H1 (cell line): Measurements from ENCODE around the gene SHROOM3. TPM values are rescaled to one million over a fixed set of nuclear protein-coding genes. Genes with fewer than 3 reads are reported as not detected.
A peak's percentile ranks its signal among the peaks of the same experiment; 100 is the strongest.

Experiments used
- BACH1 ChIP-seq: IDR thresholded peaks from 2 replicates; pipeline ENCODE4 v1.6.1; 2012; ENCODE audit warnings: low read length, improper control_type of control experiment
- BRCA1 ChIP-seq: IDR thresholded peaks from 2 replicates; pipeline ENCODE4 v1.6.1; 2012; ENCODE audit warnings: low read depth, low read length, improper control_type of control experiment
- CBX5 ChIP-seq: fragments of 300-800, 300-1000 bp; sonication (generic); IDR thresholded peaks from 2 replicates; pipeline ENCODE4 v1.7.1; 2016; ENCODE audit warnings: antibody characterized with exemption, low read length, low read depth
- CTBP2 ChIP-seq: IDR thresholded peaks from 2 replicates; pipeline ENCODE4 v1.7.0; 2011; ENCODE audit warnings: borderline replicate concordance, mild to moderate bottlenecking, moderate library complexity, mixed read lengths, low read length; ENCODE audit not compliant: insufficient read depth, insufficient read length
- CTCF ChIP-seq, 3 experiments: IDR thresholded peaks; 1 replicate in 2 of 3; 2 replicates in 1 of 3; pipeline versions ENCODE4 v1.5.1 to v1.6.1; 2011; ENCODE audit warnings: low read length in 3 of 3, mild to moderate bottlenecking in 3 of 3, inconsistent platforms in 2 of 3, low read depth in 1 of 3, moderate library complexity in 1 of 3; ENCODE audit not compliant: insufficient read depth in 1 of 3; ENCODE audit errors: control extremely low read depth in 1 of 3
- GTF2F1 ChIP-seq: IDR thresholded peaks from 2 replicates; pipeline ENCODE4 v1.6.1; 2012; ENCODE audit warnings: low read depth, low read length, improper control_type of control experiment, borderline replicate concordance
- JUN ChIP-seq: IDR thresholded peaks from 2 replicates; pipeline ENCODE4 v1.6.1; 2011; ENCODE audit warnings: low read depth, mild to moderate bottlenecking, improper control_type of control experiment, low read length
- JUND ChIP-seq: IDR thresholded peaks from 2 replicates; pipeline ENCODE4 v1.6.1; 2011; ENCODE audit warnings: mild to moderate bottlenecking, improper control_type of control experiment, low read length
- KDM4A ChIP-seq: IDR thresholded peaks from one replicate; pipeline ENCODE4 v1.7.1; 2012; ENCODE audit warnings: low read depth, mild to moderate bottlenecking, moderate library complexity, low read length, inconsistent platforms; ENCODE audit not compliant: severe bottlenecking
- MAFK ChIP-seq: IDR thresholded peaks from 2 replicates; pipeline ENCODE4 v1.6.1; 2012; ENCODE audit warnings: low read depth, mild to moderate bottlenecking, improper control_type of control experiment, low read length
- MAX ChIP-seq: IDR thresholded peaks from 2 replicates; pipeline ENCODE4 v1.6.1; 2012; ENCODE audit warnings: inconsistent platforms
- NANOG ChIP-seq: IDR thresholded peaks from 2 replicates; pipeline ENCODE4 v1.6.1; 2011; ENCODE audit warnings: low read length, low read depth, mild to moderate bottlenecking, inconsistent platforms; ENCODE audit not compliant: insufficient read depth, poor library complexity, severe bottlenecking
- POLR2A ChIP-seq, 2 experiments: IDR thresholded peaks; 1 replicate in 1 of 2; 2 replicates in 1 of 2; pipeline ENCODE4 v1.6.1; 2011; ENCODE audit warnings: low read depth in 2 of 2, low read length in 2 of 2, mild to moderate bottlenecking in 2 of 2; ENCODE audit errors: control extremely low read depth in 1 of 2
- POU5F1 ChIP-seq: IDR thresholded peaks from 2 replicates; pipeline ENCODE4 v1.6.1; 2011; ENCODE audit warnings: low read depth, mild to moderate bottlenecking, low read length, moderate library complexity
- RNF2 ChIP-seq: fragments of 200-900, 300-1000 bp; sonication (generic); IDR thresholded peaks from 2 replicates; pipeline ENCODE4 v1.7.1; 2016; ENCODE audit warnings: borderline replicate concordance, low read depth, mild to moderate bottlenecking, antibody characterized with exemption, low read length; ENCODE audit not compliant: poor library complexity, severe bottlenecking; ENCODE audit errors: missing control alignments
- SAP30 ChIP-seq: fragments of 300-600 bp; sonication (generic); IDR thresholded peaks from 2 replicates; pipeline ENCODE4 v1.7.1; 2012; ENCODE audit warnings: low read length, moderate library complexity, mild to moderate bottlenecking, inconsistent platforms; ENCODE audit not compliant: insufficient read depth, insufficient replicate concordance
- SIRT6 ChIP-seq: IDR thresholded peaks from one replicate; pipeline ENCODE4 v1.7.1; 2012; ENCODE audit warnings: low read length, inconsistent platforms
- SP2 ChIP-seq: IDR thresholded peaks from 2 replicates; pipeline ENCODE4 v1.6.1; 2012; ENCODE audit warnings: mild to moderate bottlenecking, low read length, inconsistent platforms
- SRF ChIP-seq: IDR thresholded peaks from 2 replicates; pipeline ENCODE4 v1.6.1; 2011; ENCODE audit warnings: mild to moderate bottlenecking, low read depth, low read length, moderate library complexity
- TAF1 ChIP-seq: IDR thresholded peaks from 2 replicates; pipeline ENCODE4 v1.6.1; 2011; ENCODE audit warnings: mild to moderate bottlenecking, low read depth, low read length
- TAF7 ChIP-seq: optimal IDR thresholded peaks from 2 replicates; pipeline ENCODE3; 2011; ENCODE audit warnings: low read depth, mild to moderate bottlenecking, inconsistent platforms, low read length, moderate library complexity, borderline replicate concordance
- YY1 ChIP-seq: IDR thresholded peaks from 2 replicates; pipeline ENCODE4 v1.6.1; 2011; ENCODE audit warnings: low read depth, mild to moderate bottlenecking, low read length
- ZNF274 ChIP-seq: IDR thresholded peaks from 2 replicates; pipeline ENCODE4 v1.7.0; 2012; ENCODE audit warnings: low read length, borderline replicate concordance; ENCODE audit errors: extremely low read depth
- polyA plus RNA-seq, 7 experiments: library from polyadenylated mRNA; depleted of rRNA in 3 of 7; stranded (reverse) in 5 of 7; unstranded in 2 of 7; fragments of >200 nt in 5 of 7; fragments of 200-250 nt in 2 of 7; gene quantifications; 1 replicate in 5 of 7; 2 replicates in 1 of 7; 4 replicates in 1 of 7; pipeline versions ENCODE4 v1.2.1 to v1.2.3, GENCODE V29; 2011 to 2013; ENCODE audit warnings: missing spikeins in 2 of 7, mixed read lengths in 2 of 7
- total RNA-seq: library from RNA; stranded (reverse); fragmentation: NEBNext Ultra II Directional; extraction: Animal tissue kit (Norgen Biotek cat#: 25700); gene quantifications from 2 replicates; pipeline ENCODE4 v1.2.1, GENCODE V29; 2021

The SHROOM3 gene
- total and polyA plus RNA-seq, 2 of the 8 experiments (the other 6 are each of a cell fraction or from before 2014, with no cell fraction given): 15.8 to 34.0 TPM

GRCh38 chr4:76459291-76459723, 24.3 kb downstream of the SHROOM3 start (continued):
- no peak for TF ChIP-seq POU5F1
- TF ChIP-seq MAX: no peak
- peak; percentile 82 for TF ChIP-seq CTBP2
- TF ChIP-seq YY1: peak; percentile 49; the same call in 1 of the 2 replicates
- peak; percentile 95 for TF ChIP-seq JUN
- no peak for TF ChIP-seq CTCF (IDR thresholded peaks at IDR 0.05; ENCODE audit: control extremely low read depth in 1 of 3, insufficient read depth in 1 of 3, low read depth in 1 of 3, low read length in 3 of 3)
- TF ChIP-seq GTF2F1: no peak
- TF ChIP-seq NANOG: peak; percentile 42
- TF ChIP-seq TAF7: no peak
- TF ChIP-seq JUND: peak; percentile 92
- no peak for TF ChIP-seq CBX5
- TF ChIP-seq KDM4A: no peak
- no peak for TF ChIP-seq SAP30
- no peak for TF ChIP-seq SP2
- TF ChIP-seq SRF: peak; percentile 73; the same call in 1 of the 2 replicates
- TF ChIP-seq BRCA1: no peak
- TF ChIP-seq MAFK: peak; percentile 43; the same call in 1 of the 2 replicates
- TF ChIP-seq BACH1: peak; percentile 81
- TF ChIP-seq RNF2: no peak
- peak in 1 of 2 experiments; percentile 73; a peak in 2 of 3 replicates for TF ChIP-seq POLR2A (IDR thresholded peaks at IDR 0.05; ENCODE audit: control extremely low read depth in 1 of 2, low read depth in 2 of 2, low read length in 2 of 2)
- TF ChIP-seq SIRT6: no peak
- no peak for TF ChIP-seq ZNF274
- 0 out of 2 replicates have a peak, but pooled peaks have one; percentile 48 for TF ChIP-seq TAF1
